22Rv1 (cell line): ENCODE results near the gene PIAS1.

Experiments used
- CTCF ChIP-seq: fragments of 450-650 bp; IDR thresholded peaks from 2 replicates; pipeline ENCODE4 v1.5.1; 2017; ENCODE audit warnings: mild to moderate bottlenecking
- ZFX ChIP-seq: fragments of 450-650 bp; IDR thresholded peaks from 2 replicates; pipeline ENCODE4 v1.6.1; 2017; ENCODE audit warnings: antibody characterized with exemption, borderline replicate concordance

- no peak for TF ChIP-seq CTCF
- no peak for TF ChIP-seq ZFX
These were observed 59.2 kb downstream of the PIAS1 start for GRCh38 chr15:68113273-68113672.
